B cell (primary cell): ENCODE measurements around the gene PIK3CB. TPM values are rescaled to one million over a fixed set of nuclear protein-coding genes. Genes with fewer than 3 reads are reported as not detected.

Experiments
- ATAC-seq: fragments of 200-7000 bp; cut with Tn5 transposase; one replicate; pipeline ENCODE4 v1.10.0; 2021; ENCODE audit warnings: low read depth, mild to moderate bottlenecking, moderate number of reproducible peaks, moderate library complexity
- CTCF ChIA-PET: fragments of 350-600 bp; sonication (Branson Sonifier 250); formaldehyde crosslinking; loops from one replicate; lab custom pipeline; 2021; ENCODE audit warnings: antibody characterized with exemption, inconsistent platforms; lab: Charles Lee
- POLR2A ChIA-PET: fragments of 350-600 bp; sonication (Branson Sonifier 250); formaldehyde crosslinking; loops from one replicate; lab custom pipeline; 2021; ENCODE audit warnings: antibody characterized with exemption; lab: Charles Lee
- DNase-seq: peaks from one replicate; pipeline ENCODE4 v3.0.0; 2013
- H2AFZ ChIP-seq: 2 replicates; pipeline ENCODE4 v1.6.1; 2012; ENCODE audit warnings: mild to moderate bottlenecking, low read depth, low read length; ENCODE audit not compliant: insufficient read depth, poor library complexity, severe bottlenecking
- H3K27ac ChIP-seq, 2 donors: 1 replicate in 1 of 2; 2 replicates in 1 of 2; pipeline ENCODE4 v1.5.1; 2012 to 2013; ENCODE audit warnings: low read length in 2 of 2, mild to moderate bottlenecking in 2 of 2, moderate library complexity in 1 of 2
- H3K27me3 ChIP-seq, 4 experiments: fragments of 200-600 bp in 1 of 4; sonication (generic) in 1 of 4; replicated peaks in 1 of 4; 1 replicate in 2 of 4; 2 replicates in 2 of 4; pipeline versions ENCODE4 v1.6.1 to v1.7.0; 2013 to 2016; ENCODE audit warnings: low read length in 3 of 4, mild to moderate bottlenecking in 2 of 4, mixed read lengths in 1 of 4, moderate library complexity in 1 of 4; ENCODE audit not compliant: insufficient read depth in 4 of 4, control insufficient read depth in 3 of 4; ENCODE audit errors: control extremely low read depth in 1 of 4
- H3K36me3 ChIP-seq, 2 experiments: replicated peaks in 1 of 2; 1 replicate in 1 of 2; 2 replicates in 1 of 2; pipeline versions ENCODE4 v1.6.1 to v1.7.1; 2013; ENCODE audit warnings: low read length in 1 of 2; ENCODE audit not compliant: insufficient read depth in 2 of 2, control insufficient read depth in 1 of 2; ENCODE audit errors: control extremely low read depth in 1 of 2, extremely low read depth in 1 of 2
- H3K4me1 ChIP-seq, 2 donors: fragments of 200-600 bp in 1 of 2; sonication (generic) in 1 of 2; 1 replicate in 1 of 2; 2 replicates in 1 of 2; pipeline versions ENCODE4 v1.5.1 to v1.6.1; 2013 to 2017; ENCODE audit warnings: low read length in 2 of 2; ENCODE audit not compliant: control insufficient read depth in 2 of 2, insufficient read depth in 2 of 2
- H3K4me2 ChIP-seq: replicated peaks from 2 replicates; pipeline ENCODE3; 2012; ENCODE audit warnings: mild to moderate bottlenecking, low read depth, low read length; ENCODE audit not compliant: poor library complexity, severe bottlenecking
- H3K4me3 ChIP-seq, 5 experiments: fragments of 200-600 bp in 1 of 5; sonication (generic) in 1 of 5; 1 replicate in 3 of 5; 2 replicates in 2 of 5; pipeline versions ENCODE4 v1.5.1 to v1.7.0; 2011 to 2016; ENCODE audit warnings: low read length in 4 of 5, mild to moderate bottlenecking in 4 of 5, low read depth in 2 of 5, control low read depth in 1 of 5, moderate library complexity in 1 of 5; ENCODE audit not compliant: insufficient read depth in 1 of 5; ENCODE audit errors: control extremely low read depth in 1 of 5, extremely low read depth in 1 of 5
- H3K79me2 ChIP-seq: fragments of 200-600 bp; sonication (generic); one replicate; pipeline ENCODE4 v1.6.0; 2016; ENCODE audit warnings: low read length; ENCODE audit not compliant: control insufficient read depth, insufficient read depth
- H3K9ac ChIP-seq: fragments of 200-600 bp; sonication (generic); 2 replicates; pipeline ENCODE4 v1.6.1; 2017; ENCODE audit warnings: mild to moderate bottlenecking, low read length, moderate library complexity
- H3K9me3 ChIP-seq, 3 donors: one replicate each; pipeline versions ENCODE4 v1.6.1 to v1.7.1; 2013; ENCODE audit warnings: low read length in 2 of 3; ENCODE audit not compliant: control insufficient read depth in 2 of 3, insufficient read depth in 1 of 3; ENCODE audit errors: control extremely low read depth in 1 of 3
- H4K20me1 ChIP-seq: 2 replicates; pipeline ENCODE4 v1.6.0; 2012; ENCODE audit warnings: mild to moderate bottlenecking, low read length; ENCODE audit not compliant: insufficient read depth, control insufficient read depth, poor library complexity, severe bottlenecking
- H3K27ac Mint-ChIP-seq: one replicate; pipeline ENCODE4 v1.8.0; 2021; ENCODE audit warnings: mixed read lengths
- H3K27me3 Mint-ChIP-seq: one replicate; pipeline ENCODE4 v1.8.0; 2021; ENCODE audit warnings: mixed read lengths
- H3K4me1 Mint-ChIP-seq: one replicate; pipeline ENCODE4 v1.8.0; 2021; ENCODE audit warnings: mixed read lengths
- H3K4me3 Mint-ChIP-seq: one replicate; pipeline ENCODE4 v1.8.0; 2021; ENCODE audit warnings: mixed read lengths
- H3K9me3 Mint-ChIP-seq: one replicate; pipeline ENCODE4 v1.8.0; 2022; ENCODE audit warnings: mixed read lengths; ENCODE audit not compliant: insufficient read depth
- CTCF ChIP-seq: fragments of 200-600 bp; IDR thresholded peaks from one replicate; pipeline ENCODE4 v1.8.0; 2022; ENCODE audit warnings: antibody characterized with exemption, mild to moderate bottlenecking
- EZH2 ChIP-seq: IDR thresholded peaks from 2 replicates; pipeline ENCODE4 v1.6.1; 2012; ENCODE audit warnings: borderline replicate concordance, low read depth, mild to moderate bottlenecking, moderate library complexity, low read length; ENCODE audit not compliant: insufficient read depth, poor library complexity, severe bottlenecking
- WGBS: methylation state at CpG from one replicate; pipeline ENCODE4 v1.1.5; 2013; ENCODE audit warnings: missing lambda C conversion rate; ENCODE audit not compliant: insufficient coverage; 5-methylcytosine and 5-hydroxymethylcytosine counted together
- intact Hi-C: fragments of 100-400 bp; cut with micrococcal nuclease; formaldehyde crosslinking; loops from one replicate; pipeline ENCODE4 v1.10.0; 2022
- polyA plus RNA-seq: library from polyadenylated mRNA; depleted of rRNA; stranded (reverse); fragments of >200 nt; gene quantifications from 2 replicates; pipeline ENCODE4 v1.2.3, GENCODE V29; 2012
- total RNA-seq, 2 donors: library from RNA; stranded (reverse); fragments of 120-200 nt in 1 of 2; gene quantifications; 1 replicate in 1 of 2; 2 replicates in 1 of 2; pipeline versions ENCODE4 v1.2.3 to v1.2.4, GENCODE V29; 2013 to 2022

The PIK3CB gene
- total and polyA plus RNA-seq, 2 donors (not counting 1 experiment from before 2014, with no cell fraction given), result 3.6 to 29.4 TPM

DNA sequence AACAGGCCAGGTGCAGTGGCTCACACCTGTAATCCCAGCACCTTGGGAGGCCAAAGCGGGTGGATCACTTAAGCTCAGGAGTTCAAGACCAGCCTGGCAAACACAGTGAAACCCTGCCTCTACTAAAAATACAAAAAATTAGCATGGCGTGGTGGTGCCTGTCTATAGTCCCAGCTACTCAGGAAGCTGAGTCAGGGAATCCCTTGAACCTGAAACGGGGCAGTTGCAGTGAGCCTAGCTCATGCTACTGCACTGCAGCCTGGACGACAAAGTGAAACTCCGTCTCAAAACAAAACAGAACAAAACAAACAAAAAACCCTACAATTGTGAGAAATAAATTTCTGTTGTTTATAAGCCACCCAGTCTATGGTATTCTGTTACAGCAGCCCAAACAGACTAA lies 94.7 kb downstream of the PIK3CB start:
- POLR2A ChIA-PET, result no interaction called here
- H3K27me3 Mint-ChIP-seq, result no peaks in the 10 kb centered on the region

GRCh38 chr3:138732456-138732855 lies 102.3 kb downstream of the PIK3CB start:
- Histone ChIP-seq H3K27me3 (no peaks in the 10 kb centered on the region), H3K79me2 (no peaks in the 10 kb centered on the region), H3K36me3 (peaks cover 0 to 4% of the 10 kb centered on the region in 2 experiments), H3K27ac (no peak overlapping the region), H3K4me3 (no peak overlapping the region), H3K4me2 (no peak overlapping the region), H3K9me3 (no peaks in the 10 kb centered on the region), H3K4me1 (no peaks in the 10 kb centered on the region), H3K9ac (no peak overlapping the region), H2AFZ (no peak overlapping the region), H4K20me1 (no peaks in the 10 kb centered on the region)
- Mint-ChIP-seq H3K4me3 (no peak overlapping the region), H3K27ac (no peak overlapping the region), H3K27me3 (no peaks in the 10 kb centered on the region), H3K9me3 (no peaks in the 10 kb centered on the region), H3K4me1 (no peaks in the 10 kb centered on the region)
- DNase-seq, result no peak
- CTCF ChIA-PET, result no interaction called here
- POLR2A ChIA-PET, result no interaction called here
- intact Hi-C loops, result no loop called here
- WGBS, result no CpG with 5 or more reads among the region's 1 CpG
- TF ChIP-seq EZH2, result no peak
- TF ChIP-seq CTCF, result no peak
- no peak for ATAC-seq

More for the DNA sequence above, 94.7 kb downstream of the PIK3CB start:
- Mint-ChIP-seq H3K9me3 (no peaks in the 10 kb centered on the region), H3K4me1 (no peaks in the 10 kb centered on the region), H3K4me3 (no peak overlapping the region), H3K27ac (no peak overlapping the region)
- no peak for ATAC-seq
- no peak overlapping the region for H3K27ac ChIP-seq
- H3K79me2 ChIP-seq, result no peaks in the 10 kb centered on the region
- H3K36me3 ChIP-seq, result peaks cover 0 to 8% of the 10 kb centered on the region in 2 experiments
- no peaks in the 10 kb centered on the region for H3K27me3 ChIP-seq
- CTCF ChIA-PET, result interaction anchor here (1.1 kb wide), 2 partner anchors 21 to 175 kb away, joined by 3 read pairs; no protein-coding TSS in a partner anchor
- no peak for DNase-seq
- intact Hi-C loops, result no loop called here
- no peak overlapping the region for H3K9ac ChIP-seq
- H3K9me3 ChIP-seq, result no peaks in the 10 kb centered on the region
- WGBS, result 94% methylated on average over 2 of the region's 5 CpGs
- H3K4me2 ChIP-seq, result no peak overlapping the region
- H4K20me1 ChIP-seq, result no peaks in the 10 kb centered on the region
- H3K4me3 ChIP-seq, result no peak overlapping the region
- no peak overlapping the region for H2AFZ ChIP-seq
- H3K4me1 ChIP-seq, result no peaks in the 10 kb centered on the region
- TF ChIP-seq CTCF, result no peak
- TF ChIP-seq EZH2, result no peak
